Endothelial cell (in vitro differentiated cells): ENCODE results near the gene GHRL. TPM values are rescaled to one million over a fixed set of nuclear protein-coding genes. Genes with fewer than 3 reads are reported as not detected.
A peak's percentile ranks its signal among the peaks of the same experiment; 100 is the strongest.

Experiments
- DNase-seq: peaks from one replicate; pipeline ENCODE4 v3.0.0; 2021; ENCODE audit warnings: low spot score
- H3K27ac Mint-ChIP-seq: one replicate; pipeline ENCODE4 v1.8.0; 2021; ENCODE audit warnings: mixed read lengths, inconsistent platforms; ENCODE audit not compliant: unreplicated experiment
- H3K27me3 Mint-ChIP-seq: one replicate; pipeline ENCODE4 v1.8.0; 2021; ENCODE audit warnings: mild to moderate bottlenecking, moderate library complexity, mixed read lengths, inconsistent platforms; ENCODE audit not compliant: unreplicated experiment
- H3K36me3 Mint-ChIP-seq: one replicate; pipeline ENCODE4 v1.8.0; 2021; ENCODE audit warnings: mild to moderate bottlenecking, low read depth, mixed read lengths, inconsistent platforms; ENCODE audit not compliant: unreplicated experiment
- H3K4me1 Mint-ChIP-seq: one replicate; pipeline ENCODE4 v1.8.0; 2021; ENCODE audit warnings: mild to moderate bottlenecking, mixed read lengths, inconsistent platforms; ENCODE audit not compliant: unreplicated experiment
- H3K4me3 Mint-ChIP-seq: one replicate; pipeline ENCODE4 v1.8.0; 2021; ENCODE audit warnings: mild to moderate bottlenecking, mixed read lengths, inconsistent platforms; ENCODE audit not compliant: unreplicated experiment
- H3K9me3 Mint-ChIP-seq: one replicate; pipeline ENCODE4 v1.8.0; 2021; ENCODE audit warnings: mixed read lengths, inconsistent platforms; ENCODE audit not compliant: unreplicated experiment
- CTCF ChIP-seq: fragments of 200-600 bp; sonication (generic); IDR thresholded peaks from one replicate; pipeline ENCODE4 v1.5.0; 2021; ENCODE audit warnings: antibody characterized with exemption; ENCODE audit not compliant: unreplicated experiment
- total RNA-seq: library from RNA; stranded (reverse); fragmentation: NEBNext Ultra II Directional; extraction: Animal tissue kit (Norgen Biotek cat#: 25700); gene quantifications from one replicate; pipeline ENCODE4 v1.2.1, GENCODE V29; 2021; ENCODE audit not compliant: unreplicated experiment

GHRL gene
- total RNA-seq, 1 donor from 2014 or later = 0.62 TPM

DNA sequence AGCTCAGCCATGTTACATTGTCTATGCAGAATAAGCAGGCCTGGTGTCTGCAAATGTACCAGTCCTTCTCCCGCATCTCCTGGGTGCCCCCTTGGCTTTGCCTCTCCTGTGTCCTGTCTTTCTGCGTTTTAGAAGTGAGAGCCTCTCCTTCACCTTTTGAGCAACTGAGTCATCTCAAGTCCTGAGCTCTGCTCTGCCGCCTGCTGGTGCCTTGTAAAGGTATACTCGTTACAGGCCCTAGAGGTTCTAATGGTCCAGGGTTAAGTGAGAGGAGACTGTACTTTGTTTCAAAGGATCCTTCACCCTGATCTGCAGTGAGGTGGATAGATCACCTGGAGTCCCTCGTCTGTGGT lies 12.6 kb downstream of the GHRL start:
- peaks cover 4% of the 10 kb centered on the region for H3K27me3 Mint-ChIP-seq
- no peak for TF ChIP-seq CTCF
- no peak overlapping the region for H3K27ac Mint-ChIP-seq
- H3K36me3 Mint-ChIP-seq = peaks cover 28% of the 10 kb centered on the region
- DNase-seq = no peak
- peaks cover 11% of the 10 kb centered on the region for H3K4me1 Mint-ChIP-seq
- no peaks in the 10 kb centered on the region for H3K9me3 Mint-ChIP-seq
- peak overlapping the region; percentile 25 for H3K4me3 Mint-ChIP-seq

- peak overlapping the region; percentile 25 for H3K4me3 Mint-ChIP-seq
- DNase-seq = no peak
- peaks cover 6% of the 10 kb centered on the region for H3K4me1 Mint-ChIP-seq
- H3K36me3 Mint-ChIP-seq = peaks cover 28% of the 10 kb centered on the region
- no peak for TF ChIP-seq CTCF
- no peak overlapping the region for H3K27ac Mint-ChIP-seq
- no peaks in the 10 kb centered on the region for H3K9me3 Mint-ChIP-seq
- H3K27me3 Mint-ChIP-seq = peaks cover 4% of the 10 kb centered on the region
These were observed 13.2 kb downstream of the GHRL start for GRCh38 chr3:10279384-10280176.

DNA sequence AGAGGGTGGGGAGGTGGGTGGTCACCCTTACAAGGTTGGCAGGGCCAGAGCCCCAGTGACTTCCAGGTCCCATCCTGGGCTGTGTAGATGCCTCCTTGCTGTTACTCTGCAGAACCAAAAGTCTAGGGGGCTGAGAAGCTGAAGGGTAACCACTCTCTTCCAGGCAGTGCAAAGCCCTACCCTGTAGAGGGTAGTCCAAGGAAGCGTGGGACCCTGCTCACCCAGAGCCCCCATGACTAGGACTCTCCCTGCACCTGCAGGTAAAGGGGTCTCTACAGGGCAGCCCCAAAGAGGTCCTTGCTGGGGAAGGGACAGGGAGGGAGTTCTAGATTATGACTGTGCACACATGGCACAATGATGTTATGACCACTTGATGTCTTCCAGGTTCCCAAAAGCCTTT lies 14.2 kb downstream of the GHRL start:
- H3K27me3 Mint-ChIP-seq = peaks cover 2% of the 10 kb centered on the region
- TF ChIP-seq CTCF = no peak
- H3K4me3 Mint-ChIP-seq = no peak overlapping the region
- H3K36me3 Mint-ChIP-seq = peaks cover 25% of the 10 kb centered on the region
- peaks cover under 1% of the 10 kb centered on the region for H3K4me1 Mint-ChIP-seq
- no peak for DNase-seq
- H3K27ac Mint-ChIP-seq = no peak overlapping the region
- H3K9me3 Mint-ChIP-seq = no peaks in the 10 kb centered on the region

GRCh38 chr3:10277115-10277625 lies 15.6 kb downstream of the GHRL start:
- no peak for TF ChIP-seq CTCF
- peaks cover 2% of the 10 kb centered on the region for H3K27me3 Mint-ChIP-seq

DNA sequence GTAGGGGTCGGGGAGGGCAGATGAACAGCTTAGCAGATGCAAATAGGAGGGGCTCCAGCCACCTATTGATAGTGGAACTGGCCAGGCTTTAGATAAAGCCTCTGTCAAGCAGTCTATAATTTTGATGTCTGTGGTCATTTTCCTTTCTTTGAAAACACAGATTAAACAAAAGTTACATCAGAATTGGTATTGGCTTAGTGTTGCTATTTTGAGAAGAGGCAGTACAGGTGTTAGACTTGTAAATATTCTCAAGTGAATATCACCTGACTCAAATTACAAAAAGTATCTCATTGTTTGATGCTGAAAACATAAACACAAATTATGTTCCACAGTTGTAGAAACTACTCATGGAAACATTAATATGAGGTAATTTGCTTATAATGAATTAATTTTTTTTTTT lies 18.1 kb downstream of the GHRL start:
- no peak overlapping the region for H3K4me3 Mint-ChIP-seq
- H3K27me3 Mint-ChIP-seq = peaks cover 2% of the 10 kb centered on the region
- no peaks in the 10 kb centered on the region for H3K9me3 Mint-ChIP-seq
- TF ChIP-seq CTCF = no peak
- peaks cover 6% of the 10 kb centered on the region for H3K4me1 Mint-ChIP-seq
- H3K36me3 Mint-ChIP-seq = peaks cover 24% of the 10 kb centered on the region
- DNase-seq = no peak
- H3K27ac Mint-ChIP-seq = no peak overlapping the region

More at GRCh38 chr3:10277115-10277625, 15.6 kb downstream of the GHRL start:
- H3K4me1 Mint-ChIP-seq = peaks cover 6% of the 10 kb centered on the region
- peaks cover 32% of the 10 kb centered on the region for H3K36me3 Mint-ChIP-seq
- no peaks in the 10 kb centered on the region for H3K9me3 Mint-ChIP-seq
- no peak overlapping the region for H3K27ac Mint-ChIP-seq
- H3K4me3 Mint-ChIP-seq = peak overlapping the region; percentile 11
- no peak for DNase-seq
